ENCODE results near the gene STOML2. TPM values are rescaled to one million over a fixed set of nuclear protein-coding genes. Genes with fewer than 3 reads are reported as not detected.

Gene STOML2
- total and polyA plus RNA-seq, 9 of the 15 experiments (the other 6 are each of a cell fraction or from before 2014, with no cell fraction given): 110 to 220 (median 174) TPM

GRCh38 chr9:35071814-35072460 lies 31.0 kb downstream of the STOML2 start (continued):
- TF ChIP-seq CTCF (IDR thresholded peaks at IDR 0.05 in 2 of 3, conservative IDR thresholded peaks at IDR 0.05 in 1 of 3; ENCODE audit: insufficient read depth in 2 of 3, low read depth in 1 of 3, low read length in 3 of 3) (peak; percentile 51 to 77 (median 56)), NR2F6 (CRISPR knock-in tag; IDR thresholded peaks at IDR 0.05) (no peak), CGGBP1 (CRISPR knock-in tag; IDR thresholded peaks at IDR 0.05) (no peak), RERE (CRISPR knock-in tag; IDR thresholded peaks at IDR 0.05; ENCODE audit: borderline replicate concordance) (no peak), HDAC8 (tag; IDR thresholded peaks at IDR 0.05) (0 out of 2 replicates have a peak, but pooled peaks have one; percentile 18), FOXA1 (IDR thresholded peaks at IDR 0.05; ENCODE audit: borderline replicate concordance) (no peak), NR2C2 (CRISPR knock-in tag; IDR thresholded peaks at IDR 0.05) (no peak), NR2C2 (tag; IDR thresholded peaks at IDR 0.05) (peak; percentile 49), EHMT2 (IDR thresholded peaks at IDR 0.05) (no peak), SLC30A9 (CRISPR knock-in tag; IDR thresholded peaks at IDR 0.05) (no peak), TBL1XR1 (IDR thresholded peaks at IDR 0.05; ENCODE audit: low read length in 2 of 2) (no peak), THRB (CRISPR knock-in tag; conservative IDR thresholded peaks at IDR 0.05) (no peak), SIN3A (IDR thresholded peaks at IDR 0.05; ENCODE audit: borderline replicate concordance in 2 of 2, control insufficient read depth in 1 of 2, low read depth in 2 of 2, low read length in 2 of 2) (peak; percentile 55 to 59; a peak in 1 of 4 replicates), SP1 (CRISPR knock-in tag; IDR thresholded peaks at IDR 0.05) (no peak), CBFB (CRISPR knock-in tag; IDR thresholded peaks at IDR 0.05) (no peak), C11orf30 (IDR thresholded peaks at IDR 0.05; ENCODE audit: low read depth) (peak; percentile 88), ATF7 (IDR thresholded peaks at IDR 0.05) (no peak; the same call in 1 of the 2 replicates), POLR2H (tag; IDR thresholded peaks at IDR 0.05; ENCODE audit: low read depth) (no peak), MCM7 (IDR thresholded peaks at IDR 0.05) (no peak), MCM3 (IDR thresholded peaks at IDR 0.05) (no peak), RFX7 (CRISPR knock-in tag; IDR thresholded peaks at IDR 0.05) (no peak)
